ENCODE data around the gene TMEM223. TPM values are rescaled to one million over a fixed set of nuclear protein-coding genes. Genes with fewer than 3 reads are reported as not detected.

TMEM223 gene
- polyA plus RNA-seq, 3 donors, result 5.7 to 20.4 (median 19.6) TPM

DNA sequence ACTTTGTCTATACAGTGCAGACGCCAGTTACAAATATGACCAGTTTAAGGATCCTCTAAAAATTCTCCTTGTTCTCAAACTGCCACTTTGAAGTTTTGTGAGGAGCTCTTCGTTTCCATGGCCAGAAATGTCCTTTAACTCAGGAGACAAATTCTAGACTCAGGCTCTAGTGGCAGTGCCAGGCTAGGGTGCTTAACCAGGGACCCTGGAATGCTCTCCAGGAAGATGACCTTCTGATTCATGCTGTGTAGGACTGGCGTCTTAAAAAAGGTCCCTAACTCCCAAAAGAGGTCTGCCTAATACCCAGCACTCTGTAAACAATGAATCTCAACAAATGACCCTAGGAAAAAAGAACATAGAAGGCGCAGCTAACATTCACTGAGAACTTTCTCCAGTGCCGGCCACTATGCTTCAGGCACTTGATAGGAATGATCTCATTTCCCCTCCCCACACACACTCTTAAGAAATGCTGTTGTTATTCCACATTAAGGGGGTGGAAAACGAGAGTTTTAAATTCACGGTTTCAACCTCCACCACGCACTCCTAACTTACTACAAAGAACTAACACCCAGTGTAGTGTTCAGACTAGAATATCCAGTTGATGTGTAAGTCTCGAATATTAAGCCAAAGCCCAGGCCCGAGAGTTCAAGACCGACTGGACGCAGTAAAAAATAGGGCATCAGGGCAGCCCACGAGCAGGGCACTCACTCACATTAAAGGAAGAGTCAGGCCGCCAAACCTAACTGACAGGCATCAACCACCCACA, 12.7 kb upstream of the TMEM223 start:
- Mint-ChIP-seq H3K27me3 (ENCODE audit: low read depth in 3 of 3) (peaks cover 0 to 3% (median 2%) of the 10 kb centered on the region in 3 donors), H3K36me3 (peaks cover 45 to 53% of the 10 kb centered on the region in 2 donors), H3K27ac (peak overlapping the region; percentile 93 to 99 (median 96)), H3K9me3 (no peaks in the 10 kb centered on the region), H3K4me3 (peak overlapping the region; percentile 97 to 98), H3K4me1 (peaks cover 35% of the 10 kb centered on the region)
- no peaks in the 10 kb centered on the region for H3K27me3 ChIP-seq (ENCODE audit: control insufficient read depth in 2 of 2, insufficient read depth in 2 of 2, low read length in 2 of 2)
- no peaks in the 10 kb centered on the region for H3K9me3 ChIP-seq (replicated peaks in 1 of 2; ENCODE audit: control insufficient read depth in 1 of 2, insufficient read depth in 1 of 2, low read length in 2 of 2)
- peak overlapping the region; percentile 75 to 97 (median 91) for H3K4me3 ChIP-seq (replicated peaks in 1 of 3; ENCODE audit: low read depth in 2 of 3, low read length in 3 of 3)
- DNase-seq, result peak in 2 of 3 donors; percentile 30 to 36
- peaks cover 44 to 48% of the 10 kb centered on the region in 2 donors for H3K4me1 ChIP-seq (ENCODE audit: control insufficient read depth in 1 of 2, insufficient read depth in 2 of 2, low read length in 2 of 2)
- H4K20me1 ChIP-seq (ENCODE audit: insufficient read depth, low read length), result peaks cover 54% of the 10 kb centered on the region
- WGBS (ENCODE audit: insufficient coverage), result 3% methylated on average over 9 of the region's 14 CpGs
- H2AFZ ChIP-seq (ENCODE audit: insufficient read depth, low read depth, low read length, poor library complexity, severe bottlenecking), result no peak overlapping the region
- peaks cover 63% of the 10 kb centered on the region for H3K79me2 ChIP-seq (ENCODE audit: insufficient read depth, low read length)
- TF ChIP-seq, protein P1, sequence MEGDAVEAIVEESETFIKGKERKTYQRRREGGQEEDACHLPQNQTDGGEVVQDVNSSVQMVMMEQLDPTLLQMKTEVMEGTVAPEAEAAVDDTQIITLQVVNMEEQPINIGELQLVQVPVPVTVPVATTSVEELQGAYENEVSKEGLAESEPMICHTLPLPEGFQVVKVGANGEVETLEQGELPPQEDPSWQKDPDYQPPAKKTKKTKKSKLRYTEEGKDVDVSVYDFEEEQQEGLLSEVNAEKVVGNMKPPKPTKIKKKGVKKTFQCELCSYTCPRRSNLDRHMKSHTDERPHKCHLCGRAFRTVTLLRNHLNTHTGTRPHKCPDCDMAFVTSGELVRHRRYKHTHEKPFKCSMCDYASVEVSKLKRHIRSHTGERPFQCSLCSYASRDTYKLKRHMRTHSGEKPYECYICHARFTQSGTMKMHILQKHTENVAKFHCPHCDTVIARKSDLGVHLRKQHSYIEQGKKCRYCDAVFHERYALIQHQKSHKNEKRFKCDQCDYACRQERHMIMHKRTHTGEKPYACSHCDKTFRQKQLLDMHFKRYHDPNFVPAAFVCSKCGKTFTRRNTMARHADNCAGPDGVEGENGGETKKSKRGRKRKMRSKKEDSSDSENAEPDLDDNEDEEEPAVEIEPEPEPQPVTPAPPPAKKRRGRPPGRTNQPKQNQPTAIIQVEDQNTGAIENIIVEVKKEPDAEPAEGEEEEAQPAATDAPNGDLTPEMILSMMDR (IDR thresholded peaks at IDR 0.05), result no peak
- peak overlapping the region; percentile 82 for H3K4me2 ChIP-seq (replicated peaks; ENCODE audit: extremely low read depth, low read length, poor library complexity, severe bottlenecking)
- peak overlapping the region; percentile 98 for H3K27ac ChIP-seq (ENCODE audit: low read depth in 1 of 2, low read length in 2 of 2)
- intact Hi-C loops (cut with micrococcal nuclease), result loop anchor here (1.0 to 5.0 kb wide), 3 partner anchors 28 to 33 kb away; partner anchors contain the start of genes STX5 (in 1 of the 2), TAF6L (in 1 of the 2), TEX54 (in 1 of the 2) and WDR74 (in 1 of the 2)
- peaks cover 40 to 43% of the 10 kb centered on the region in 2 donors for H3K36me3 ChIP-seq (replicated peaks in 1 of 2; ENCODE audit: control insufficient read depth in 1 of 2, insufficient read depth in 2 of 2, low read length in 2 of 2)
- H3K9ac ChIP-seq (ENCODE audit: insufficient read depth, low read length, poor library complexity, severe bottlenecking), result peak overlapping the region; percentile 89

DNA sequence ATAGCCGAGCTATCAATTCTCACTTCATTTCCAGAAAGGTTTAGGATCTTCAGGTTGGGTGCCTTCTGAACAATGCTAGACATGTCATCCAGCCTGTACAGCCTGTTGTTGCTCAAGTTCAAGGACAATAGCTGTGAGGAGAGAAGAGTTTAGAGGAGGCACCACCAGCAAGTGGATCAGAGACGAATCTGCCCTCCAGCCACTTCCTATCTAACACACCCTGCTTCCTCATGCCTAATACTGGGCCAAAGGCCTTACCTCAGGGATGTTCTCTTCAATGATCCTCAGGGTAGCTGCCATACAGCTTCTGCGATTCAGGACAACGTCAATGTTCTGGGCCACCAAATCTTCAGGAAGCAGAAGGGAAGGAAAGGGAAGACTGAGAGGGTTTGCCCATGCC, 9.3 kb upstream of the TMEM223 start:
- H4K20me1 ChIP-seq (ENCODE audit: insufficient read depth, low read length), result peaks cover 88% of the 10 kb centered on the region
- H3K27me3 ChIP-seq (ENCODE audit: control insufficient read depth in 2 of 2, insufficient read depth in 2 of 2, low read length in 2 of 2), result no peaks in the 10 kb centered on the region
- no peak overlapping the region for H3K4me3 Mint-ChIP-seq
- H3K27ac Mint-ChIP-seq, result peak overlapping the region in 4 of 7 donors; percentile 19 to 66 (median 63)
- no peaks in the 10 kb centered on the region for H3K9me3 Mint-ChIP-seq
- no peak overlapping the region for H3K4me3 ChIP-seq (replicated peaks in 1 of 3; ENCODE audit: low read depth in 2 of 3, low read length in 3 of 3)
- peaks cover 14% of the 10 kb centered on the region for H3K4me1 Mint-ChIP-seq
- peak overlapping the region in 1 of 2 donors; percentile 32 for H3K27ac ChIP-seq (ENCODE audit: low read depth in 1 of 2, low read length in 2 of 2)
- H2AFZ ChIP-seq (ENCODE audit: insufficient read depth, low read depth, low read length, poor library complexity, severe bottlenecking), result no peak overlapping the region
- H3K36me3 ChIP-seq (replicated peaks in 1 of 2; ENCODE audit: control insufficient read depth in 1 of 2, insufficient read depth in 2 of 2, low read length in 2 of 2), result peaks cover 74 to 77% of the 10 kb centered on the region in 2 donors
- intact Hi-C loops (cut with micrococcal nuclease), result loop anchor here in 1 of 2 donors (5.0 kb wide), 1 partner anchor 36 kb away; the partner anchor contains the start of gene WDR74
- TF ChIP-seq, protein P1 (IDR thresholded peaks at IDR 0.05), result no peak
- H3K9ac ChIP-seq (ENCODE audit: insufficient read depth, low read length, poor library complexity, severe bottlenecking), result no peak overlapping the region
- H3K27me3 Mint-ChIP-seq (ENCODE audit: low read depth in 3 of 3), result peaks cover 0 to 1% (median 0%) of the 10 kb centered on the region in 3 donors
- H3K9me3 ChIP-seq (replicated peaks in 1 of 2; ENCODE audit: control insufficient read depth in 1 of 2, insufficient read depth in 1 of 2, low read length in 2 of 2), result no peaks in the 10 kb centered on the region
- H3K4me1 ChIP-seq (ENCODE audit: control insufficient read depth in 1 of 2, insufficient read depth in 2 of 2, low read length in 2 of 2), result peaks cover 19 to 21% of the 10 kb centered on the region in 2 donors
- H3K36me3 Mint-ChIP-seq, result peaks cover 71 to 80% of the 10 kb centered on the region in 2 donors
- H3K4me2 ChIP-seq (replicated peaks; ENCODE audit: extremely low read depth, low read length, poor library complexity, severe bottlenecking), result no peak overlapping the region
- DNase-seq, result no peak
- 100% methylated on average over 1 of the region's 4 CpGs for WGBS (ENCODE audit: insufficient coverage)
- H3K79me2 ChIP-seq (ENCODE audit: insufficient read depth, low read length), result peaks cover 91% of the 10 kb centered on the region

Data from CD14-positive monocyte (primary cell).